ENCODE results near the gene AHSA1.

DNA sequence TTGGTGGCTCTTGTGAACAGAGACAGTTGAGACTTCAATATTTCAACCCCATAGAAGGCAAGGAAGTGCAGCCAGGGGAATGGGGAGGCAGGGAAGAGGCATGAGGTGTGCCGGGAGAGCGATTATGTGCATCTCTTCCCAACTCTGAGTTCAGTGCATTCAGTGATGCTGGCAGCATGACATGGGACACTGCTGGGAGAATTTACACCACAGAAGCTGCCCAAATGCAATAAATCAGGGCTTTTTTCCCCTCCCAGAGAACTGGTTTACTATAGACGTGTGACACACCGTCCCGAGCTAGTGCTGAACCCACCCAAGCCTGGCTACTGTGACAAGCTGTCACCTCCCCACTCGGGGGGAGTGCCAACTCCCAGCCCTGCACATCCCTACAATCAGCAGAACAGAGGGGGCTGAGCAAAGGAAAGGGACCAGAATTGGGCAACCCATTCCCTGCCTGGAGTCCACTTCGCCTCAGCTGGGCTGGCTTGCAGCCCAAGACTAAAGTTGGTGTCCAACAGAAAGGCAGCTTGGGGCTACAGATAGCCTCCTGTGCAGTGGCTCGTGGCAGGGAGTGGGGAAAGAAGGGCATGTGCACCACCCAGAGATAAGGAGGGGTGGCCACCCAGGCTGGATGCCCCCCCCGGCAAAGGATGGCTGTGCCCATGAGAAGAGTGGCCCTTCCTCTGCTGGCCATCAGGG lies 16.7 kb downstream of the AHSA1 start:
- TF ChIP-seq, protein P1, sequence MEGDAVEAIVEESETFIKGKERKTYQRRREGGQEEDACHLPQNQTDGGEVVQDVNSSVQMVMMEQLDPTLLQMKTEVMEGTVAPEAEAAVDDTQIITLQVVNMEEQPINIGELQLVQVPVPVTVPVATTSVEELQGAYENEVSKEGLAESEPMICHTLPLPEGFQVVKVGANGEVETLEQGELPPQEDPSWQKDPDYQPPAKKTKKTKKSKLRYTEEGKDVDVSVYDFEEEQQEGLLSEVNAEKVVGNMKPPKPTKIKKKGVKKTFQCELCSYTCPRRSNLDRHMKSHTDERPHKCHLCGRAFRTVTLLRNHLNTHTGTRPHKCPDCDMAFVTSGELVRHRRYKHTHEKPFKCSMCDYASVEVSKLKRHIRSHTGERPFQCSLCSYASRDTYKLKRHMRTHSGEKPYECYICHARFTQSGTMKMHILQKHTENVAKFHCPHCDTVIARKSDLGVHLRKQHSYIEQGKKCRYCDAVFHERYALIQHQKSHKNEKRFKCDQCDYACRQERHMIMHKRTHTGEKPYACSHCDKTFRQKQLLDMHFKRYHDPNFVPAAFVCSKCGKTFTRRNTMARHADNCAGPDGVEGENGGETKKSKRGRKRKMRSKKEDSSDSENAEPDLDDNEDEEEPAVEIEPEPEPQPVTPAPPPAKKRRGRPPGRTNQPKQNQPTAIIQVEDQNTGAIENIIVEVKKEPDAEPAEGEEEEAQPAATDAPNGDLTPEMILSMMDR (IDR thresholded peaks at IDR 0.05) = no peak
- TF ChIP-seq EP300 (IDR thresholded peaks at IDR 0.05) = no peak
